Right ventricle myocardium superior (tissue), 1 donor: ENCODE measurements around the gene ZNF43. TPM values are rescaled to one million over a fixed set of nuclear protein-coding genes. Genes with fewer than 3 reads are reported as not detected.
A peak's percentile ranks its signal among the peaks of the same experiment; 100 is the strongest.
"Not testable (repeated sequence)": the region's sequence is repeated elsewhere in the genome, so short reads cannot be mapped to it uniquely, and the experiment has no call there.

ENCODE experiments used
- ATAC-seq: fragments of 200-7000 bp; cut with Tn5 transposase; one replicate; pipeline ENCODE4 v1.9.1; 2020; ENCODE audit warnings: mild to moderate bottlenecking; ENCODE audit not compliant: poor library complexity
- DNase-seq: peaks from one replicate; pipeline ENCODE4 v3.0.0-alpha.2; 2020
- intact Hi-C: fragments of 100-400 bp; cut with DNase I; formaldehyde crosslinking; loops from one replicate; pipeline ENCODE4 v1.11.2; 2022
- total RNA-seq: library from RNA; stranded (reverse); fragmentation: NEBNext Ultra II Directional; extraction: Animal tissue kit (Norgen Biotek cat#: 25700); gene quantifications from one replicate; pipeline ENCODE4 v1.2.1, GENCODE V29; 2021
- donor health status: DM: no; HTN: yes; CAD: no; lungs with severe emphysema.

Gene ZNF43
- total RNA-seq, 1 donor from 2014 or later, result 4.5 TPM

GRCh38 chr19:21833733-21834132, 2.2 kb downstream of the ZNF43 start:
- ATAC-seq, result no peak
- intact Hi-C loops, result no loop called here

GRCh38 chr19:21824679-21825078, 11.3 kb downstream of the ZNF43 start:
- no peak for DNase-seq
- ATAC-seq, result no peak
- intact Hi-C loops, result no loop called here

More at GRCh38 chr19:21833733-21834132, 2.2 kb downstream of the ZNF43 start:
- DNase-seq, result no peak

GRCh38 chr19:21823224-21823623, 12.8 kb downstream of the ZNF43 start:
- intact Hi-C loops, result no loop called here
- ATAC-seq (no peak), DNase-seq (no peak)

GRCh38 chr19:21812448-21812847, 23.5 kb downstream of the ZNF43 start:
- intact Hi-C loops, result no loop called here
- DNase-seq (no peak), ATAC-seq (no peak)

GRCh38 chr19:21808400-21809000, 27.5 kb downstream of the ZNF43 start:
- ATAC-seq, DNase-seq, intact Hi-C loops: not testable (repeated sequence)

GRCh38 chr19:21789466-21790085, 46.4 kb downstream of the ZNF43 start:
- DNase-seq (no peak), ATAC-seq (no peak)
- intact Hi-C loops, result no loop called here

- DNase-seq, result no peak
- ATAC-seq, result no peak
- intact Hi-C loops, result no loop called here
These were observed 49.0 kb downstream of the ZNF43 start for GRCh38 chr19:21786936-21787335.

GRCh38 chr19:21775792-21776191, 60.2 kb downstream of the ZNF43 start:
- DNase-seq, intact Hi-C loops: not testable (repeated sequence)

GRCh38 chr19:21767065-21767800, 68.7 kb downstream of the ZNF43 start, which contains the start of gene ZNF100:
TSS of gene ZNF100 (minus strand) at chr19:21767579. CDS start at chr19:21767429, 150 bp downstream.
- intact Hi-C loops, result no loop called here
- peak; percentile 99 for ATAC-seq
- peak; percentile 95 for DNase-seq

More at GRCh38 chr19:21775792-21776191, 60.2 kb downstream of the ZNF43 start:
- not testable (repeated sequence) for ATAC-seq

GRCh38 chr19:21766705-21767064, 69.3 kb downstream of the ZNF43 start:
- peak; percentile 24 for ATAC-seq
- DNase-seq, intact Hi-C loops: not testable (repeated sequence)

GRCh38 chr19:21765151-21765550, 70.8 kb downstream of the ZNF43 start:
- no peak for DNase-seq
- intact Hi-C loops, result no loop called here
- ATAC-seq, result no peak

- DNase-seq, intact Hi-C loops, ATAC-seq: not testable (repeated sequence)
These were observed 74.4 kb downstream of the ZNF43 start for GRCh38 chr19:21761547-21761946.

GRCh38 chr19:21758296-21758695, 77.7 kb downstream of the ZNF43 start:
- DNase-seq (no peak), ATAC-seq (no peak)
- intact Hi-C loops, result no loop called here

- DNase-seq, ATAC-seq, intact Hi-C loops: not testable (repeated sequence)
These were observed 80.4 kb downstream of the ZNF43 start for GRCh38 chr19:21755555-21755954.

Other genes with a start within 250 kb of the ZNF43 start
- gene ZNF100, start 68.6 kb downstream of the ZNF43 start, total RNA-seq, result 8.0 TPM
- 20.7 TPM for gene ZNF208, start 174.8 kb upstream of the ZNF43 start, total RNA-seq
- gene ZNF257, start 216.3 kb upstream of the ZNF43 start, total RNA-seq, result 1.2 TPM